GM12801 (cell line): ENCODE data around the gene ARMC8.

Experiments used
- CTCF ChIP-seq: IDR thresholded peaks from one replicate; pipeline ENCODE4 v1.5.1; 2011; ENCODE audit warnings: control low read depth; ENCODE audit not compliant: insufficient read length; ENCODE audit errors: extremely low read depth

The ARMC8 gene

GRCh38 chr3:138187296-138188012 lies at the start of gene ARMC8:
ARMC8 (plus strand) TSS chr3:138187301; CDS start chr3:138187555, 254 bp downstream.
- no peak for TF ChIP-seq CTCF

- TF ChIP-seq CTCF: no peak
These were observed 49.2 kb upstream of the ARMC8 start for GRCh38 chr3:138137861-138138260.

GRCh38 chr3:138139691-138140090 lies 47.4 kb upstream of the ARMC8 start:
- no peak for TF ChIP-seq CTCF

GRCh38 chr3:138140940-138141339 lies 46.2 kb upstream of the ARMC8 start:
- no peak for TF ChIP-seq CTCF

GRCh38 chr3:138148503-138148902 lies 38.6 kb upstream of the ARMC8 start:
- TF ChIP-seq CTCF: no peak

GRCh38 chr3:138154534-138154933 lies 32.6 kb upstream of the ARMC8 start:
- TF ChIP-seq CTCF: no peak

- TF ChIP-seq CTCF: no peak
These were observed 29.4 kb upstream of the ARMC8 start for GRCh38 chr3:138157743-138158142.
